HEK293 (cell line): ENCODE results near the gene PLK1.
A peak's percentile ranks its signal among the peaks of the same experiment; 100 is the strongest.

Experiments
- CTCF ChIA-PET: fragments of 350-600 bp; formaldehyde crosslinking; extraction: SDS; loops from one replicate; lab custom pipeline; 2021; ENCODE audit warnings: antibody characterized with exemption; lab: Yijun Ruan, JAX
- POLR2A ChIA-PET: fragments of 300-600 bp; formaldehyde crosslinking; extraction: SDS; loops from one replicate; lab custom pipeline; 2020; ENCODE audit warnings: antibody characterized with exemption, inconsistent platforms; lab: Yijun Ruan, JAX
- H3K27ac ChIP-seq: fragments of 200-500 bp; sonication (Bioruptor generic); 2 replicates; pipeline ENCODE4 v1.5.1; 2014; ENCODE audit warnings: low read depth, low read length, control low read depth, inconsistent platforms; ENCODE audit errors: extremely low read depth
- H3K36me3 ChIP-seq, 2 experiments: fragments of 200-500 bp in 1 of 2; sonication (Bioruptor generic) in 1 of 2; 1 replicate in 1 of 2; 2 replicates in 1 of 2; pipeline ENCODE4 v1.5.1; 2014 to 2017; ENCODE audit warnings: inconsistent platforms in 2 of 2, low read length in 2 of 2; ENCODE audit not compliant: control insufficient read depth in 2 of 2, insufficient read depth in 1 of 2
- H3K4me1 ChIP-seq: fragments of 200-500 bp; sonication (Bioruptor generic); 2 replicates; pipeline ENCODE4 v1.5.1; 2014; ENCODE audit warnings: mild to moderate bottlenecking, low read length, inconsistent platforms; ENCODE audit not compliant: control insufficient read depth, insufficient read depth
- H3K4me3 ChIP-seq: 2 replicates; pipeline ENCODE4 v1.5.1; 2011; ENCODE audit warnings: low read depth, mild to moderate bottlenecking, control low read depth, low read length, moderate library complexity
- H3K9me3 ChIP-seq: fragments of 200-500 bp; sonication (Bioruptor generic); 2 replicates; pipeline ENCODE4 v1.5.1; 2014; ENCODE audit warnings: low read depth, low read length, inconsistent platforms; ENCODE audit not compliant: control insufficient read depth, insufficient read depth
- BCL11B ChIP-seq: fragments of 450-650 bp; formaldehyde crosslinking; IDR thresholded peaks from 2 replicates; pipeline ENCODE4 v1.5.1; 2016; ENCODE audit warnings: low read depth, missing biosample characterization, missing genetic modification characterization
- GLIS2 ChIP-seq: fragments of 450-650 bp; formaldehyde crosslinking; IDR thresholded peaks from 2 replicates; pipeline ENCODE4 v1.5.1; 2016; ENCODE audit warnings: missing biosample characterization, missing genetic modification characterization
- PRDM1 ChIP-seq: fragments of 450-650 bp; formaldehyde crosslinking; IDR thresholded peaks from 2 replicates; pipeline ENCODE4; 2016; ENCODE audit warnings: missing biosample characterization, missing genetic modification characterization
- ZBTB1 ChIP-seq: fragments of 450-650 bp; formaldehyde crosslinking; IDR thresholded peaks from 2 replicates; pipeline ENCODE4 v1.5.1; 2016; ENCODE audit warnings: missing biosample characterization, missing genetic modification characterization
- ZBTB17 ChIP-seq: fragments of 450-650 bp; formaldehyde crosslinking; IDR thresholded peaks from 2 replicates; pipeline ENCODE4 v1.5.1; 2016; ENCODE audit warnings: missing biosample characterization, missing genetic modification characterization
- ZBTB20 ChIP-seq: fragments of 450-650 bp; formaldehyde crosslinking; IDR thresholded peaks from 2 replicates; pipeline ENCODE4 v1.5.1; 2016; ENCODE audit warnings: missing biosample characterization, missing genetic modification characterization
- ZFHX2 ChIP-seq: fragments of 450-650 bp; formaldehyde crosslinking; conservative IDR thresholded peaks from 2 replicates; pipeline ENCODE4 v1.5.1; 2016; ENCODE audit warnings: missing biosample characterization, missing genetic modification characterization
- ZNF114 ChIP-seq: fragments of 450-650 bp; formaldehyde crosslinking; IDR thresholded peaks from 2 replicates; pipeline ENCODE4 v1.5.0; 2017; ENCODE audit warnings: missing biosample characterization, missing genetic modification characterization
- ZNF146 ChIP-seq: fragments of 450-650 bp; formaldehyde crosslinking; IDR thresholded peaks from 2 replicates; pipeline ENCODE4 v1.5.1; 2016; ENCODE audit warnings: missing biosample characterization, missing genetic modification characterization
- ZNF302 ChIP-seq: fragments of 450-650 bp; formaldehyde crosslinking; IDR thresholded peaks from 2 replicates; pipeline ENCODE4 v1.5.1; 2016; ENCODE audit warnings: missing biosample characterization, missing genetic modification characterization, low read depth
- ZNF350 ChIP-seq: fragments of 450-650 bp; formaldehyde crosslinking; IDR thresholded peaks from 2 replicates; pipeline ENCODE4 v1.5.0; 2017; ENCODE audit warnings: missing biosample characterization, mild to moderate bottlenecking, missing genetic modification characterization
- ZNF354C ChIP-seq: fragments of 450-650 bp; formaldehyde crosslinking; IDR thresholded peaks from 2 replicates; pipeline ENCODE4 v1.5.1; 2016; ENCODE audit warnings: missing biosample characterization, missing genetic modification characterization, low read depth, borderline replicate concordance
- ZNF404 ChIP-seq: fragments of 450-650 bp; formaldehyde crosslinking; IDR thresholded peaks from 2 replicates; pipeline ENCODE4 v1.5.1; 2017; ENCODE audit warnings: missing biosample characterization, missing genetic modification characterization
- ZNF416 ChIP-seq: fragments of 450-650 bp; formaldehyde crosslinking; IDR thresholded peaks from 2 replicates; pipeline ENCODE4 v1.5.1; 2016; ENCODE audit warnings: missing biosample characterization, missing genetic modification characterization
- ZNF521 ChIP-seq: fragments of 450-650 bp; formaldehyde crosslinking; IDR thresholded peaks from 2 replicates; pipeline ENCODE4 v1.5.1; 2017; ENCODE audit warnings: missing biosample characterization, mild to moderate bottlenecking, missing genetic modification characterization
- ZNF610 ChIP-seq: fragments of 450-650 bp; formaldehyde crosslinking; IDR thresholded peaks from 2 replicates; pipeline ENCODE4 v1.5.1; 2016; ENCODE audit warnings: missing biosample characterization, missing genetic modification characterization, borderline replicate concordance
- ZNF626 ChIP-seq: fragments of 450-650 bp; sonication (Bioruptor Pico); formaldehyde crosslinking; IDR thresholded peaks from 2 replicates; pipeline ENCODE4 v1.5.1; 2018; ENCODE audit warnings: missing biosample characterization, missing genetic modification characterization, inconsistent platforms
- ZNF777 ChIP-seq: fragments of 450-650 bp; formaldehyde crosslinking; IDR thresholded peaks from 2 replicates; pipeline ENCODE4 v1.5.1; 2017; ENCODE audit warnings: missing biosample characterization, missing genetic modification characterization, borderline replicate concordance
- ZNF837 ChIP-seq: fragments of 450-650 bp; formaldehyde crosslinking; IDR thresholded peaks from 2 replicates; pipeline ENCODE4 v1.5.1; 2016; ENCODE audit warnings: missing biosample characterization, missing genetic modification characterization
- TF ChIP-seq, protein P1 (sequence below): fragments of 450-650 bp; formaldehyde crosslinking; conservative IDR thresholded peaks from 2 replicates; pipeline ENCODE4 v1.5.1; 2016; ENCODE audit warnings: low read depth, missing biosample characterization, missing genetic modification characterization
- TF ChIP-seq, protein P2 (sequence below): fragments of 450-650 bp; formaldehyde crosslinking; IDR thresholded peaks from 2 replicates; pipeline ENCODE4 v1.5.1; 2016; ENCODE audit warnings: missing biosample characterization, missing genetic modification characterization
- TF ChIP-seq, protein P3 (sequence below): fragments of 450-650 bp; formaldehyde crosslinking; IDR thresholded peaks from 2 replicates; pipeline ENCODE4 v1.5.1; 2016; ENCODE audit warnings: missing biosample characterization, missing genetic modification characterization, low read depth
- TF ChIP-seq, protein P4 (sequence below): fragments of 450-650 bp; formaldehyde crosslinking; IDR thresholded peaks from 2 replicates; pipeline ENCODE4 v1.5.1; 2016; ENCODE audit warnings: missing biosample characterization, missing genetic modification characterization, low read depth

The PLK1 gene

DNA sequence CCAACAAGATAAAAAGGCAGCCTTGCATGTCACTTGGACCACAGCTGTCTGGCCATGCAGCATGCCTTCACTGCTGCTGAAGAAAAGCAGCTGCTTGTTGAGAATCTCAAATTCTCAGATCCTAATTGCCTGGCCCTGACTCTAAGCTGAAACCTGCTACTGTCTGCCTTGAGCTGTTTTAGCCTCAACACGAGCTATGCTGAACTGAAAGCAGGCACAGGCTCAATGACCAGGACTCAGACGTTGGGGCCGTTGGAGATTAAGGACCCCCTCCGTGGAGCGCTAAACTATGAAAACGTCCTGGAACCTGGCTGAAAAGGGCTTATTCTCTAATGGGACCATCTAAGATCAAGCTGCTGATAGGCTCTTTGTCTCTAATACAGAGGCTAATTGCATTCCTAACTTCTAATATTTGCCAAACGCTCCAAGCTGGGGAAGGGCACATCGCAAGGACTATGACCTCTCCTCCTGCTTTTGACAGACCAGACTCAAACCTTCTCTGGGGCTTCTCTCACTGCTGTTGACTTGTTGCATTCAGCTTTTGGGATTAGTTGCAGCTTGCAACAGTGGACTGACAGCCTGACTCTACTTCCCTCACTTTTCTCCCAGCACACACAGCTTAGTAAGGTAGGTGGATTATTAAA, 4.6 kb upstream of the PLK1 start (continued):
- TF ChIP-seq, protein P1, sequence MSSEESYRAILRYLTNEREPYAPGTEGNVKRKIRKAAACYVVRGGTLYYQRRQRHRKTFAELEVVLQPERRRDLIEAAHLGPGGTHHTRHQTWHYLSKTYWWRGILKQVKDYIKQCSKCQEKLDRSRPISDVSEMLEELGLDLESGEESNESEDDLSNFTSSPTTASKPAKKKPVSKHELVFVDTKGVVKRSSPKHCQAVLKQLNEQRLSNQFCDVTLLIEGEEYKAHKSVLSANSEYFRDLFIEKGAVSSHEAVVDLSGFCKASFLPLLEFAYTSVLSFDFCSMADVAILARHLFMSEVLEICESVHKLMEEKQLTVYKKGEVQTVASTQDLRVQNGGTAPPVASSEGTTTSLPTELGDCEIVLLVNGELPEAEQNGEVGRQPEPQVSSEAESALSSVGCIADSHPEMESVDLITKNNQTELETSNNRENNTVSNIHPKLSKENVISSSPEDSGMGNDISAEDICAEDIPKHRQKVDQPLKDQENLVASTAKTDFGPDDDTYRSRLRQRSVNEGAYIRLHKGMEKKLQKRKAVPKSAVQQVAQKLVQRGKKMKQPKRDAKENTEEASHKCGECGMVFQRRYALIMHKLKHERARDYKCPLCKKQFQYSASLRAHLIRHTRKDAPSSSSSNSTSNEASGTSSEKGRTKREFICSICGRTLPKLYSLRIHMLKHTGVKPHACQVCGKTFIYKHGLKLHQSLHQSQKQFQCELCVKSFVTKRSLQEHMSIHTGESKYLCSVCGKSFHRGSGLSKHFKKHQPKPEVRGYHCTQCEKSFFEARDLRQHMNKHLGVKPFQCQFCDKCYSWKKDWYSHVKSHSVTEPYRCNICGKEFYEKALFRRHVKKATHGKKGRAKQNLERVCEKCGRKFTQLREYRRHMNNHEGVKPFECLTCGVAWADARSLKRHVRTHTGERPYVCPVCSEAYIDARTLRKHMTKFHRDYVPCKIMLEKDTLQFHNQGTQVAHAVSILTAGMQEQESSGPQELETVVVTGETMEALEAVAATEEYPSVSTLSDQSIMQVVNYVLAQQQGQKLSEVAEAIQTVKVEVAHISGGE (tag by site-specific recombination): no peak
- TF ChIP-seq ZNF416 (tag by site-specific recombination): no peak
- no peak for TF ChIP-seq ZNF837 (tag by site-specific recombination)
- TF ChIP-seq ZNF350 (tag by site-specific recombination): no peak
- no peak for TF ChIP-seq ZNF777 (tag by site-specific recombination)

DNA sequence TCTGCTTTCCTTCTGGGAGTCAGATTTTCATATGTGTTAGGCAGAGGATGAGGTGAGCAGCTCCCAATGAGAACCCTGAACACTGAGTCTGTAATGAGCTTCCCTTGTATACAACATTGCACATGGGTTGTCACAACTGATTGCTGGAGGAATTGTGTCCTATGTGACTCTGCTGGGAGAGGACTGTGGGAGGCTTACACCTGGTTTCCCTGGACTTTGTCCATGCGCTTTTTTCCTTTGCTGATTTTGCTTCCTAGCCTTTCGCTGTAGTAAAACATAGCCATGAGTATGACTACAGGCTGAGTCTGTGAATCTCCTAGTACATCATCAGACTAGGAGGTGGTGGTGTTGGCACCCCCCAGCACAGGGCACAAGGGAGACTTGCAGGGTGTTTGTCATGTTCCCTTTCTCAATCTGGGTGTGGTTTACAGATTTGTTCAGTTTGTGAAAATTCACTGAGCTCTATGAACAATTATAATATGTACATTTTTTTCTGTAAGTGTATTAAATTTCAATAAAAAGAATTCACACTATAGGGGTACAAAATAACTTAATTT, 1.7 kb upstream of the PLK1 start:
- POLR2A ChIA-PET: interaction anchor here (1.2 kb wide), 1 partner anchor 8 kb away, joined by 3 read pairs; no protein-coding TSS in a partner anchor

DNA sequence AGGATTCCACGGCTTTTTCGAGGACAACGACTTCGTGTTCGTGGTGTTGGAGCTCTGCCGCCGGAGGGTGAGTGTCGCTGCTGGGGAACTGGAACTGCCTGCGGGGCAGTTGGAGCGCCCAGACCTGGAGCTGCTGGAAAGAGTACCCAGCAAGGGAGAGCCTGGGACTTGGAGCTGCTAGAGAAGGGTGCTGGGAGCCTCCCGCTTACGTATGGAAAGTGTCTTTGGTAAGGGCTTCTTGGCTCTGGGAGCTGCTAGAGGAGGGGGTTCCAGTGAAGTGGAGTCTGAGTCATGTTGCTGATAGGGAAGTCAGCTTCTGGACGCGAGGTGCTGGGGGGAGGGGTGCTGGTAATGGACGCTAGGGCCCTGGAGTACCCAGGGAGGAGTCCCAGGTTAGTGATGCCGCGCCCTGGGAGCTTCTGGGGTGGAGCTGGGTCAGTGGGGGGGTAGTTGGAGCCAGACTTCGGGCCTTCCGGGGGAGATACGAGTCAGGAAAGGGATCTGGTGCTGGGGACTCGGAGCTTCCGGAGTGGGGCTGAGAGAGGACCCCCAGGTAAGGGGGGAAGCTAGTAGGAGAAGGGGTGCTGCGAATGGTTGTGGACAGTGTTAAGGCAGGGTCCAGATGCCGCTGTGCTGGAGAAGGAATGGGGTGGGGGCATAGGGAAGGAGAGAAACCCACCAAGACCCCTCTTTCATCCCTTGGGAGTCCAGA, 741 bp downstream of the PLK1 start:
- ChIA-PET POLR2A (interaction anchor here (0.9 to 4.5 kb wide), 11 partner anchors 11 to 115 kb away, joined by 3 to 33 read pairs (median 3); partner anchors contain the start of genes DCTN5 and PALB2), CTCF (interaction anchor here (0.7 to 4.3 kb wide), 3 partner anchors 9 to 47 kb away, joined by 5 to 14 read pairs (median 5); no protein-coding TSS in a partner anchor)
- Histone ChIP-seq H3K9me3 (no peaks in the 10 kb centered on the region), H3K27ac (peak overlapping the region; percentile 51; the same call in 1 of the 2 replicates), H3K4me1 (peaks cover 9% of the 10 kb centered on the region), H3K36me3 (peaks cover 23 to 61% of the 10 kb centered on the region in 2 experiments), H3K4me3 (peak overlapping the region; percentile 87)
- TF ChIP-seq ZNF354C: no peak
- TF ChIP-seq ZNF302: no peak
- no peak for TF ChIP-seq ZFHX2 (tag by site-specific recombination)
- TF ChIP-seq BCL11B: no peak
- TF ChIP-seq GLIS2 (tag by site-specific recombination): peak; percentile 59
- 0 out of 2 replicates have a peak, but pooled peaks have one; percentile 42 for TF ChIP-seq ZNF146 (tag by site-specific recombination)
- TF ChIP-seq, protein P2, sequence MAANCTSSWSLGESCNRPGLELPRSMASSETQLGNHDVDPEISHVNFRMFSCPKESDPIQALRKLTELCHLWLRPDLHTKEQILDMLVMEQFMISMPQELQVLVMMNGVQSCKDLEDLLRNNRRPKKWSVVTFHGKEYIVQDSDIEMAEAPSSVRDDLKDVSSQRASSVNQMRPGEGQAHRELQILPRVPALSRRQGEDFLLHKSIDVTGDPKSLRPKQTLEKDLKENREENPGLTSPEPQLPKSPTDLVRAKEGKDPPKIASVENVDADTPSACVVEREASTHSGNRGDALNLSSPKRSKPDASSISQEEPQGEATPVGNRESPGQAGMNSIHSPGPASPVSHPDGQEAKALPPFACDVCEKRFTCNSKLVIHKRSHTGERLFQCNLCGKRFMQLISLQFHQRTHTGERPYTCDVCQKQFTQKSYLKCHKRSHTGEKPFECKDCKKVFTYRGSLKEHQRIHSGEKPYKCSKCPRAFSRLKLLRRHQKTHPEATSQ: no peak
- TF ChIP-seq, protein P3, sequence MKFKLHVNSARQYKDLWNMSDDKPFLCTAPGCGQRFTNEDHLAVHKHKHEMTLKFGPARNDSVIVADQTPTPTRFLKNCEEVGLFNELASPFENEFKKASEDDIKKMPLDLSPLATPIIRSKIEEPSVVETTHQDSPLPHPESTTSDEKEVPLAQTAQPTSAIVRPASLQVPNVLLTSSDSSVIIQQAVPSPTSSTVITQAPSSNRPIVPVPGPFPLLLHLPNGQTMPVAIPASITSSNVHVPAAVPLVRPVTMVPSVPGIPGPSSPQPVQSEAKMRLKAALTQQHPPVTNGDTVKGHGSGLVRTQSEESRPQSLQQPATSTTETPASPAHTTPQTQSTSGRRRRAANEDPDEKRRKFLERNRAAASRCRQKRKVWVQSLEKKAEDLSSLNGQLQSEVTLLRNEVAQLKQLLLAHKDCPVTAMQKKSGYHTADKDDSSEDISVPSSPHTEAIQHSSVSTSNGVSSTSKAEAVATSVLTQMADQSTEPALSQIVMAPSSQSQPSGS: no peak
- no peak for TF ChIP-seq ZNF521 (tag by site-specific recombination)

More for the DNA sequence above, 1.7 kb upstream of the PLK1 start:
- TF ChIP-seq ZBTB1 (tag by site-specific recombination): no peak
- TF ChIP-seq, protein P4, sequence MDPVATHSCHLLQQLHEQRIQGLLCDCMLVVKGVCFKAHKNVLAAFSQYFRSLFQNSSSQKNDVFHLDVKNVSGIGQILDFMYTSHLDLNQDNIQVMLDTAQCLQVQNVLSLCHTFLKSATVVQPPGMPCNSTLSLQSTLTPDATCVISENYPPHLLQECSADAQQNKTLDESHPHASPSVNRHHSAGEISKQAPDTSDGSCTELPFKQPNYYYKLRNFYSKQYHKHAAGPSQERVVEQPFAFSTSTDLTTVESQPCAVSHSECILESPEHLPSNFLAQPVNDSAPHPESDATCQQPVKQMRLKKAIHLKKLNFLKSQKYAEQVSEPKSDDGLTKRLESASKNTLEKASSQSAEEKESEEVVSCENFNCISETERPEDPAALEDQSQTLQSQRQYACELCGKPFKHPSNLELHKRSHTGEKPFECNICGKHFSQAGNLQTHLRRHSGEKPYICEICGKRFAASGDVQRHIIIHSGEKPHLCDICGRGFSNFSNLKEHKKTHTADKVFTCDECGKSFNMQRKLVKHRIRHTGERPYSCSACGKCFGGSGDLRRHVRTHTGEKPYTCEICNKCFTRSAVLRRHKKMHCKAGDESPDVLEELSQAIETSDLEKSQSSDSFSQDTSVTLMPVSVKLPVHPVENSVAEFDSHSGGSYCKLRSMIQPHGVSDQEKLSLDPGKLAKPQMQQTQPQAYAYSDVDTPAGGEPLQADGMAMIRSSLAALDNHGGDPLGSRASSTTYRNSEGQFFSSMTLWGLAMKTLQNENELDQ: no peak
- TF ChIP-seq ZNF626: no peak
- TF ChIP-seq ZNF610 (tag by site-specific recombination): no peak
- TF ChIP-seq ZBTB17 (tag by site-specific recombination): no peak
- no peak for TF ChIP-seq PRDM1 (tag by site-specific recombination)
- no peak for TF ChIP-seq ZBTB20 (tag by site-specific recombination)
- no peak for TF ChIP-seq ZNF114 (tag by site-specific recombination)
- no peak for TF ChIP-seq ZNF404
- H3K27ac ChIP-seq: no peak overlapping the region
- H3K36me3 ChIP-seq: peaks cover 4 to 55% of the 10 kb centered on the region in 2 experiments
- H3K9me3 ChIP-seq: no peaks in the 10 kb centered on the region
- H3K4me1 ChIP-seq: peaks cover 9% of the 10 kb centered on the region
- CTCF ChIA-PET: interaction anchor here (1.0 to 4.3 kb wide), 5 partner anchors 9 to 132 kb away, joined by 3 to 14 read pairs (median 3); no protein-coding TSS in a partner anchor
- H3K4me3 ChIP-seq: no peak overlapping the region
